HepG2 (cell line): ENCODE results near the gene HSF2BP. TPM values are rescaled to one million over a fixed set of nuclear protein-coding genes. Genes with fewer than 3 reads are reported as not detected.

Experiments
- EHMT2 ChIP-seq: fragments of 200-600 bp; sonication (generic); IDR thresholded peaks from 2 replicates; pipeline ENCODE4 v1.7.0; 2017; ENCODE audit warnings: antibody characterized with exemption, low read depth, low read length, borderline replicate concordance
- EZH2 ChIP-seq: conservative IDR thresholded peaks from 2 replicates; pipeline ENCODE4 v1.6.1; 2012; ENCODE audit warnings: mild to moderate bottlenecking, low read depth, low read length, moderate library complexity
- FUBP1 ChIP-seq: sonication (generic); formaldehyde crosslinking; IDR thresholded peaks from 2 replicates; pipeline ENCODE4 v1.5.1; 2020; ENCODE audit warnings: missing genetic modification reagents, mild to moderate bottlenecking, borderline replicate concordance
- GMEB1 ChIP-seq: sonication (generic); formaldehyde crosslinking; IDR thresholded peaks from 2 replicates; pipeline ENCODE4 v1.5.1; 2020; ENCODE audit warnings: missing genetic modification reagents, mild to moderate bottlenecking, borderline replicate concordance
- PRDM4 ChIP-seq: sonication (generic); formaldehyde crosslinking; IDR thresholded peaks from 2 replicates; pipeline ENCODE4 v1.9.0; 2021; ENCODE audit warnings: missing genetic modification reagents, borderline replicate concordance
- SMC3 ChIP-seq: IDR thresholded peaks from 2 replicates; pipeline ENCODE4 v1.6.1; 2011; ENCODE audit warnings: low read length, improper control_type of control experiment
- TCF7L2 ChIP-seq: IDR thresholded peaks from 2 replicates; pipeline ENCODE4 v1.6.1; 2011; ENCODE audit warnings: mild to moderate bottlenecking, low read depth, low read length, moderate library complexity
- ZNF224 ChIP-seq: sonication (generic); formaldehyde crosslinking; IDR thresholded peaks from 2 replicates; pipeline ENCODE4 v1.5.0; 2020; ENCODE audit warnings: mild to moderate bottlenecking, missing genetic modification reagents
- ZNF280D ChIP-seq: sonication (generic); formaldehyde crosslinking; IDR thresholded peaks from 2 replicates; pipeline ENCODE4 v1.5.1; 2020; ENCODE audit warnings: mild to moderate bottlenecking, missing genetic modification reagents
- ZNF281 ChIP-seq: sonication (generic); formaldehyde crosslinking; IDR thresholded peaks from 2 replicates; pipeline ENCODE4 v1.4.0; 2020; ENCODE audit warnings: missing genetic modification reagents, borderline replicate concordance
- ZNF670 ChIP-seq: sonication (generic); formaldehyde crosslinking; IDR thresholded peaks from 2 replicates; pipeline ENCODE4 v1.8.0; 2022; ENCODE audit warnings: mild to moderate bottlenecking, missing genetic modification reagents, borderline replicate concordance
- ZNF7 ChIP-seq: IDR thresholded peaks from 2 replicates; pipeline ENCODE4 v1.6.1; 2016; ENCODE audit warnings: missing biosample characterization, missing genetic modification reagents
- polyA plus RNA-seq, 8 experiments: library from polyadenylated mRNA; depleted of rRNA in 3 of 8; stranded (reverse) in 7 of 8; unstranded in 1 of 8; fragments of >200 nt; fragmentation: Illumina TruSeq in 4 of 8; extraction: Trizol in 4 of 8; gene quantifications; 2 replicates each; pipeline versions ENCODE4 v1.2.1 to v1.2.3, GENCODE V29; 2011 to 2016; ENCODE audit warnings: low read depth in 4 of 8, missing spikeins in 1 of 8, mixed read lengths in 1 of 8; ENCODE audit not compliant: insufficient read depth in 1 of 8
- total RNA-seq, 5 experiments: library from RNA; depleted of rRNA; stranded (reverse); fragments of >200 nt; fragmentation: Illumina TruSeq; extraction: Trizol; gene quantifications; 2 replicates each; pipeline ENCODE4 v1.2.3, GENCODE V29; 2016; ENCODE audit warnings: low read depth in 1 of 5

HSF2BP gene
- total and polyA plus RNA-seq, 2 of the 13 experiments (the other 11 are each of a cell fraction or from before 2014, with no cell fraction given), result 0.67 to 2.2 TPM

- TF ChIP-seq PRDM4 (CRISPR knock-in tag) (no peak), SMC3 (no peak), ZNF224 (CRISPR knock-in tag) (no peak), ZNF280D (CRISPR knock-in tag) (0 out of 2 replicates have a peak, but pooled peaks have one; percentile 63), TCF7L2 (no peak), FUBP1 (no peak), EZH2 (no peak), EHMT2 (no peak), ZNF670 (CRISPR knock-in tag) (no peak), ZNF7 (CRISPR knock-in tag) (no peak), ZNF281 (no peak), GMEB1 (CRISPR knock-in tag) (no peak)
Measured at GRCh38 chr21:43609501-43610340, 49.6 kb downstream of the HSF2BP start (continued).
